Left ventricle myocardium superior (tissue), 1 donor: ENCODE measurements around the gene WNT8A. TPM values are rescaled to one million over a fixed set of nuclear protein-coding genes. Genes with fewer than 3 reads are reported as not detected.
A peak's percentile ranks its signal among the peaks of the same experiment; 100 is the strongest.

Experiments
- ATAC-seq: fragments of 200-7000 bp; cut with Tn5 transposase; one replicate; pipeline ENCODE4 v1.9.1; 2020; ENCODE audit warnings: mild to moderate bottlenecking, moderate library complexity
- DNase-seq: peaks from one replicate; pipeline ENCODE4 v3.0.0-alpha.2; 2020
- intact Hi-C: fragments of 100-400 bp; cut with micrococcal nuclease; formaldehyde crosslinking; loops from one replicate; pipeline ENCODE4 v1.11.0; 2022
- total RNA-seq: library from RNA; stranded (reverse); fragmentation: NEBNext Ultra II Directional; extraction: Animal tissue kit (Norgen Biotek cat#: 25700); gene quantifications from one replicate; pipeline ENCODE4 v1.2.1, GENCODE V29; 2021
- donor health status: DM: no; HTN: yes; CAD: no; lungs with severe emphysema.

Gene WNT8A
- total RNA-seq, 1 donor from 2014 or later = not detected

- no peak for DNase-seq
- intact Hi-C loops = no loop called here
- no peak for ATAC-seq
Measured at GRCh38 chr5:138129347-138129746, 45.5 kb downstream of the WNT8A start.

DNA sequence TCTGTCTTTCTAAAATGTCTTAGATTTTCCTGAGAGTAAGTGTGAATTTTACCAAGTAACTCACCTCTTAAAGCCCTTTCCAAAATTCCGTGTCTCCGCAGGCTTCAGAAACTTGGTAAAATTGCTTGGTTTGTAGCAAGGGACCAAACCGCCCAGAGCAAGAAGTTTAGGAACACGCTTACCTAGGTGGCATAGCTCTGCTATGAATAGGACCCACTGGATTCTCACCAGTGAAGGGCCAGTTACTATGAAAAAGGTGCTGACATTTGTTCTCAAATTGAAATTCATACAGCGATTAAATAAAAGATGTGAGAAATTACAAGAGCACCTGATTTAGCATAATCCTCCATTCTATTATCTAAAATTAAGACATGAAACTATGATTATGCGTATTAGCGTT, 48.7 kb downstream of the WNT8A start:
- ATAC-seq (no peak), DNase-seq (no peak)
- intact Hi-C loops = loop anchor here (5.0 kb wide), 1 partner anchor 55 kb away; no protein-coding TSS in a partner anchor

DNA sequence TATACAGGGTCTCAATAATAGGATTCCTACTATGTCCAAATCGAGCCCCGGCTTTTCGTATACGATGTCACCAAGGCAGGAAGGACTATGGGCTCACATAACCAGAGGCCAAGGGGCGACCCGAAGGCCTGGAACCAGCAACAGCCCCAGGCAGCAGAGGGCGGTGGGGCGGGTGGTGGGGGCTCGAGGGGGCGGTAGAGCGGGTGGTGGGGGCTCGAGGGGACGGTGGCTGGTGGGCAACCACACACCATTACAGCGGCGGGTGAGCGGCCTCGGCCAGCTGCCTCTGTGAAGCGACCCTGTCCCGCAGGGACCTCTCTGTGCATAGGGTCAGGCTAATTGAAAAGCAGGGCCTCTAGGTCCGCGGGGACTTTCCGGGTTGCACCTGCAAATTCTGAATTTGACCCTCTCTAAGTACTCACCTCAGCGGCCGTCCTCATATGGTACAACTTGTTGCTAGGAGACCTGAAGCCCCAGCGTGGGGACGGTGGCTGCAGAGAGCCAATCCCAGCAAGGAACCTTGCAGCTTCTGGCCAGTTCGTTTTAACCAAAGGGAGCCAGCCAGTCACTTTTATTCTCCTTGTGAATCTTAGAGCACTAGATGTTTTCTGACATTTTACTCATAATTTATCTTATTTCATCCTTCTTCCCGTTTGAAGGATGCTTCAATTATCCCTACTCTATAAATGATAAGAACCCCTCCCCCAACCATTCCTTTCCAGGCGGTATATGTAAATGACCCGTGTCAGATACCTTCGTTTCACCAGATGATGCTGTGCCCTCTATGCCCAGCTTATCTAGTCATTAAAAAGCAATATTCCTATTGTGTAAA, 55.3 kb downstream of the WNT8A start, which contains the start of gene NME5:
Gene NME5, minus strand, starts transcription at position 480 of the 832 bp plus-strand sequence. CDS start 648 bp downstream, outside the sequence.
- intact Hi-C loops = no loop called here
- DNase-seq (peak; percentile 76), ATAC-seq (peak; percentile 95)

DNA sequence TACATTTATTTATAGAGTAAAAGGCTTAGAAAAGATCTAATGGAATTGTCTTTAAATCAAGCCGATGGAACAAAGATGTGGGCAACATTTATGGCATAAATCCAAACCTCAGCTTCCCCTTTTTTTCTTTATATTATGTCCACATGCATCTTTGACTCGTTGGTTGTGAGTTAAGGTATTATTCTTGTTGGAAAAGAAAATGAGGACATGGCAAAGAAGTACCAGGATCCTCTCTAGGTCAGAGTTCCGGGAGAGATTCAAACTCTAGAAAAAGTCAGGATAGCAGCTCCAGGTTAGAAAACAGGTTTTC, 55.9 kb downstream of the WNT8A start:
- ATAC-seq = no peak

GRCh38 chr5:138140268-138140667, 56.4 kb downstream of the WNT8A start:
- no peak for ATAC-seq
- no peak for DNase-seq
- intact Hi-C loops = no loop called here

More for the DNA sequence above, 55.9 kb downstream of the WNT8A start:
- no peak for DNase-seq
- intact Hi-C loops = no loop called here

Other genes starting within 250 kb of the WNT8A start
- 8.7 TPM for gene MYOT, start 216.2 kb upstream of the WNT8A start, total RNA-seq
- gene PKD2L2, start 194.6 kb upstream of the WNT8A start, total RNA-seq = 0.55 TPM
- 20.4 TPM for gene FAM13B, start 51.0 kb upstream of the WNT8A start, total RNA-seq
- gene NME5, start 55.4 kb downstream of the WNT8A start, total RNA-seq = 2.1 TPM
- gene BRD8, start 94.6 kb downstream of the WNT8A start, total RNA-seq = 29.4 TPM
- 0.59 TPM for gene KIF20A, start 95.1 kb downstream of the WNT8A start, total RNA-seq
- gene CDC23, start 129.3 kb downstream of the WNT8A start, total RNA-seq = 22.2 TPM
- 0.72 TPM for gene GFRA3, start 190.6 kb downstream of the WNT8A start, total RNA-seq
- not detected for gene CDC25C, start 247.8 kb downstream of the WNT8A start, total RNA-seq